Stimulated activated memory B cell treated with anti-CD40 and anti-IgM and Interleukin-4, amounts not matched to agents 10 μg/mL and 1 μg/mL and 100 μg/mL, for 72 hours (primary cell): ENCODE results near the gene SPATA13.
"Not testable (repeated sequence)": the region's sequence is repeated elsewhere in the genome, so short reads cannot be mapped to it uniquely, and the experiment has no call there.

ENCODE experiments used
- ATAC-seq: fragments of 150-1000 bp; cut with Tn5 transposase; 2 replicates; pipeline ENCODE4 v1.10.0; 2021
- H3K27ac Mint-ChIP-seq: one replicate; pipeline ENCODE4 v1.8.0; 2022; ENCODE audit warnings: mild to moderate bottlenecking, mixed read lengths
- H3K27me3 Mint-ChIP-seq: one replicate; pipeline ENCODE4 v1.8.0; 2022; ENCODE audit warnings: mixed read lengths
- H3K36me3 Mint-ChIP-seq: one replicate; pipeline ENCODE4 v1.8.0; 2022; ENCODE audit warnings: mixed read lengths
- H3K4me1 Mint-ChIP-seq: one replicate; pipeline ENCODE4 v1.8.0; 2022; ENCODE audit warnings: mixed read lengths
- H3K4me3 Mint-ChIP-seq: one replicate; pipeline ENCODE4 v1.8.0; 2022; ENCODE audit warnings: mild to moderate bottlenecking, moderate library complexity, mixed read lengths
- H3K9me3 Mint-ChIP-seq: one replicate; pipeline ENCODE4 v1.8.0; 2022; ENCODE audit warnings: mixed read lengths

The SPATA13 gene

GRCh38 chr13:24292481-24292880, 132.0 kb downstream of the SPATA13 start:
- peaks cover 74% of the 10 kb centered on the region for H3K36me3 Mint-ChIP-seq
- no peaks in the 10 kb centered on the region for H3K4me1 Mint-ChIP-seq
- H3K27ac Mint-ChIP-seq = no peak overlapping the region
- ATAC-seq = no peak
- no peaks in the 10 kb centered on the region for H3K9me3 Mint-ChIP-seq
- no peak overlapping the region for H3K4me3 Mint-ChIP-seq
- no peaks in the 10 kb centered on the region for H3K27me3 Mint-ChIP-seq

GRCh38 chr13:24293746-24294145, 133.2 kb downstream of the SPATA13 start:
- no peaks in the 10 kb centered on the region for H3K4me1 Mint-ChIP-seq
- no peaks in the 10 kb centered on the region for H3K27me3 Mint-ChIP-seq
- H3K4me3 Mint-ChIP-seq = no peak overlapping the region
- H3K27ac Mint-ChIP-seq = no peak overlapping the region
- no peak for ATAC-seq
- H3K9me3 Mint-ChIP-seq = no peaks in the 10 kb centered on the region
- peaks cover 77% of the 10 kb centered on the region for H3K36me3 Mint-ChIP-seq

DNA sequence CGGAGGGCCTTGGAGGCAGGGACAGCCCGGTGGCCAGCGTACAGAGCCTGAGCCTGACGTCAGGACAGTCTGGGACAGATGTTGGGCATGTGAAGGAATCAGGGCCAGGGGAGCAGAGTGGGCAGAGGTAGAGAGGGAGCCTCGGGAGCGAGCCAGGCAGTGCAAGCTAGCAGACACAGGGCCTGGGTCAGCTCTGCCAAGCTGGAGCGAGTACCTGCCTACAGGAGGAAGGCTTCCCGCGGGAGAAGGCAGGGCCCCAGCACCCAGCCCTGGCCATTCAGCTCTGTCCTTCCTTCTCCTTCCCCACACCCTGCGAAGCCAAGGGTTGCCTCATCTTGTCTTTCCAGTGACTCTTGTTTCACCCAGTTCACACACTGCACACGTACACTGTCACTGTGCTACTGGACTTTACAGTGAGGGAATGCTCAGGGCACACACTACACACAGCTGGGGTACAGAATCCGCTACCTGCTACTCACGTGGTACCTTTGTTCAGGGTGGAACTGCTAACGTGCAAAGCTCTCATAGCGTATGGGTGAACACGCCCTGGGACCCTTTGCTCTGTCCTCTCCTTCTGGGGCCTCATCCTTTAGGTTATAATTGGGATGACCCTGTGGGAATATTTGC, 139.1 kb downstream of the SPATA13 start:
- Mint-ChIP-seq H3K36me3 (peaks cover 80% of the 10 kb centered on the region), H3K9me3 (no peaks in the 10 kb centered on the region), H3K4me1 (no peaks in the 10 kb centered on the region), H3K27ac (no peak overlapping the region), H3K27me3 (no peaks in the 10 kb centered on the region), H3K4me3 (no peak overlapping the region)
- ATAC-seq = no peak

- ATAC-seq = no peak
- H3K4me1 Mint-ChIP-seq = no peaks in the 10 kb centered on the region
- no peak overlapping the region for H3K4me3 Mint-ChIP-seq
- H3K36me3 Mint-ChIP-seq = peaks cover 75% of the 10 kb centered on the region
- no peak overlapping the region for H3K27ac Mint-ChIP-seq
- no peaks in the 10 kb centered on the region for H3K27me3 Mint-ChIP-seq
- H3K9me3 Mint-ChIP-seq = no peaks in the 10 kb centered on the region
Observed at GRCh38 chr13:24301434-24301833, 140.9 kb downstream of the SPATA13 start.

- H3K4me3 Mint-ChIP-seq = no peak overlapping the region
- no peaks in the 10 kb centered on the region for H3K9me3 Mint-ChIP-seq
- H3K4me1 Mint-ChIP-seq = no peaks in the 10 kb centered on the region
- no peak overlapping the region for H3K27ac Mint-ChIP-seq
- H3K36me3 Mint-ChIP-seq = peaks cover 70% of the 10 kb centered on the region
- no peak for ATAC-seq
- no peaks in the 10 kb centered on the region for H3K27me3 Mint-ChIP-seq
Observed at GRCh38 chr13:24301911-24302310, 141.4 kb downstream of the SPATA13 start.

DNA sequence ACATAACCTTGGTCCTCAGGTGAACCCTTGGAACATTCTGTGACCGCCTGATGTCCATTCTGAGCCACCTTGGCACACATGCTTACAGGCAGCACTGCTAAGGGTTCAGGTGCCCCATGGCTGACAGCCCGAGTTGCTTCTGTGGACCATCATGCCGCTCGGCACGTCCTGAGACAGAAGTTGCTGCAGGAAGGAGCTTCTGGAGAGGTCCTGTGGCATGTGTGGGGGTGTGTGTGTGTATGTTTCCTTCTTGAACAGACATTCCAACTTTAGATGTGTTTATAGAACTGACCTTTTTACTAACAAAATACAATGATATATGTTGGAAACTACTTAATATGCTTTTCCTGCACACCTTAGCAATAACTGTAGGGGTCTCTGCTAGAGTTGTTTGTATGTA, 144.1 kb downstream of the SPATA13 start:
- H3K27ac Mint-ChIP-seq = no peak overlapping the region
- no peaks in the 10 kb centered on the region for H3K27me3 Mint-ChIP-seq
- H3K4me1 Mint-ChIP-seq = no peaks in the 10 kb centered on the region
- no peak for ATAC-seq
- H3K4me3 Mint-ChIP-seq = no peak overlapping the region
- H3K36me3 Mint-ChIP-seq = peaks cover 46% of the 10 kb centered on the region
- H3K9me3 Mint-ChIP-seq = no peaks in the 10 kb centered on the region

DNA sequence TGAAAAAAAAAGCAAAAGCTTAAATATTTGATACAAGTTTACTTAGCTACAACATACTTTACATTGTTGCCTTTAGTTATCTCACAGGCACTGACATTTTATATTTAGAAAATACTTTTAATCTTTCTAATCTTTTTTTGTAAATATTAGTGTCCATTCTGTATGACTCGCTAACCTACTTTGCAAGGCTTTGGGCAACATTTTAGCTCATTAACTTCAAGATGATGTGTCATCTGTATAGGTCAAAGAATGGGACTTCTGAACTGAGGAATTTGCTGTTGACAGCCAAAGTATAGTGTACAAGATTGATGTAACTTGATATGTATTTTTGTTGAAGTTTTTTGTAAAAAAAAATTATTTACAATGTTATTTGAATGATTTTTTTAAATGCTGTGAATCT, 146.1 kb downstream of the SPATA13 start:
- H3K4me3 Mint-ChIP-seq = no peak overlapping the region
- ATAC-seq = no peak
- H3K36me3 Mint-ChIP-seq = peaks cover 26% of the 10 kb centered on the region
- H3K9me3 Mint-ChIP-seq = no peaks in the 10 kb centered on the region
- no peak overlapping the region for H3K27ac Mint-ChIP-seq
- peaks cover under 1% of the 10 kb centered on the region for H3K27me3 Mint-ChIP-seq
- H3K4me1 Mint-ChIP-seq = no peaks in the 10 kb centered on the region

DNA sequence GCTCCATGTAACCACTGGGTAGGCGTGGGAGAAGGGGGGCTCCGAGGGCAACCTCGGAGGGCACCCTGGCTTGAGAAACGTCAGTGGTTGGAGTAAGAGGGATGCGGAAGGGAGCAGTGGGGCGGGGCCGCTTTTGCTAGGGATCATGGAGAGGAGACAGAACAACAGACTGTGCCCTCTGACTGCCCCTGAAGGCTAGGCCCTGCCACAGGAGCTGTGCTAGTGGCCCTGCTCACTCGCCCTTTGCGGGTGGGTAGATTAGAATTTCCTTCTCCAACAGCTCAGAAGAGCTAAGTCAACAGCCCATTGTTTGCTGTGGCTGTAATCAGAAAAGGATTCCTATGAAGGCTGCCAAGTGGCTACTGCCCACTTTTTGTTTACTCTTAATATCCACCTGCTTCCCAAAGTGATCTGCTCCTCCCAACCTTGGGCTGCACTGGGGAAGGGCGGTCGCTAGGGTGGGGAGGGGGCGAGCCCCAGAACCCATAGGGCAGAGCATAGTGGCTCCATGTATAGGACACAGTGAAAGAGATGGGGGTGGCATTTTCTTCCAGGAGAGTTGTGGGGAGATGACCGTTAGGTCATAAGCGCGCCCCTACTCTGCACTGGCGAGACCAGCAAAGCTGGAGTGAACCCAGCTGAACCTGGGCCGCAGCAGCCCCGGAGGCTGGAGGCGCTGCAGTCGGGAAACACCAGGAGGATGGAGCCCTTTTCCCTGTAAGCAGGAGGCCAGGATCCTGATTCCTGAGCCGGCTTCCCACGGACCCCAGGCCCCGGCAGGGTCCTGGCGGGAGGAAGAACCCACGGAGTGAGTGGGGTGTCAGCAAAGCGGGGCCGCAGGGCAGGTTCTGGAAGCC, 146.9 kb downstream of the SPATA13 start:
- H3K27me3 Mint-ChIP-seq = peaks cover 8% of the 10 kb centered on the region
- H3K9me3 Mint-ChIP-seq = no peaks in the 10 kb centered on the region
- ATAC-seq = no peak
- H3K4me1 Mint-ChIP-seq = no peaks in the 10 kb centered on the region
- no peak overlapping the region for H3K27ac Mint-ChIP-seq
- H3K4me3 Mint-ChIP-seq = no peak overlapping the region
- H3K36me3 Mint-ChIP-seq = peaks cover 20% of the 10 kb centered on the region

DNA sequence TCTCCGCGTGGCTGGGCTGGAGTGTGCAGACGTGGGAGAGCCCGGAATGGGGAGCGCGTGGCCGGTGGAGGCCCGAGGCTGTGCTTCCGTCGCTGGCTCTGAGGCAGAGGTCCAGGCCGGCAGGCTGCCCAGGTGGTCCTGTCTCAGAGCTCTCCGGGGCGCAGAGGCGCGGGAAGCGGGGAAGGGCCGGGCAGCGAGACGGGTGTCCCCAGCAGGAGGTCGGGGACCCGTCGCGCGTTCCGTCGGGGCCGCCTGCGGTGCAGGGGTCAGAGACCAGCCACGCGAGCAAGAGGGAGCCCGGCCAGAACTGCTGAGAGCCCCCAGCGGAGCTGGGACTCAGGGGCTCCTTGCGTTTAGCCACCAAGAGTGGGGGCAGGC, 147.5 kb downstream of the SPATA13 start:
- H3K36me3 Mint-ChIP-seq = peaks cover 17% of the 10 kb centered on the region
- H3K4me3 Mint-ChIP-seq = no peak overlapping the region
- peaks cover 9% of the 10 kb centered on the region for H3K27me3 Mint-ChIP-seq
- no peak overlapping the region for H3K27ac Mint-ChIP-seq
- H3K9me3 Mint-ChIP-seq = no peaks in the 10 kb centered on the region
- peak; percentile 56 for ATAC-seq
- no peaks in the 10 kb centered on the region for H3K4me1 Mint-ChIP-seq

DNA sequence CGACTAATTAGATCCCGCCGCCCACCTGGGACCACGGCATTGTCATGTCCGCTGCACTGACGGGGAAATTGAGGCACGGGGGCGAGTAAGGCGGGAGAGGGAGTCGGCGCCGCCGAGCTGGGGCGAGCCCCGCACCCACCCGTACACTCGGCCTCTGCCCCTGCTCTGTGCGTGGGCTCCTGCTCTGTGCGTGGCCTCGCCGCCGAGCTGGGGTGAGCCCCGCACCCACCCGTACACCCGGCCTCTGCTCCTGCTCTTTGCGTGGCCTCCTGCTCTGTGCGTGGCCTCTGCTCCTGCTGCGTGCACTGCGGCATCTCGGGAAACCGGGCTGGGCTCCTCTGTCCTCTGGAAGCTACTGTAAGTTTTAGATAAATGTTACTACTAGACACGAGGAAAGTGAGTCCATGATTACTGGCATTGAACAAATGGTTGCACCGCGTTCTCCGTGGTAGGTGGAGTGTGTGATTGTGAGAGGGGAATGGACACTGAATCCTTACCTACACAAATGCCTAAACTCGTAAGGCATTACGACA, 148.0 kb downstream of the SPATA13 start:
- Mint-ChIP-seq H3K9me3 (no peaks in the 10 kb centered on the region), H3K27ac (no peak overlapping the region), H3K4me3 (no peak overlapping the region), H3K27me3 (peaks cover 9% of the 10 kb centered on the region), H3K36me3 (peaks cover 12% of the 10 kb centered on the region), H3K4me1 (no peaks in the 10 kb centered on the region)
- peak; percentile 29 for ATAC-seq

DNA sequence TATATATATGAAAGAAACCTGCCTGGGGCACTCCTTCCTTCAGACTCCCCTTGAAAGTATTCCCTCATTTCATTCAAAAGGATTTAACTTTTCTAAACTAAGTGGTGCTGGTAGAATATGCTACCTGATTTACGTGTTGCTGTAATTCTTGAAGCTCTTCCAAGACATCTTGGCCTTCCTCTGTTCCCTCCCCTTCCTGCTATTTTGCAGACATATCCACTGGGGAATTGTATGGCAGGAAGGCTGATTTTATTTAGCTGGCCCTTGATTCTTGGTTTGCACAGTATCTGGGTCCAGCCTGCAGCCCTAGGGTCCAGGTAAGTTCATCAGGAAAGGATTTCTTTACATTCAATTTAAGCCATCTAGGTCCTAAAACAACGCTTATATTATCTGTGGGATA, 148.8 kb downstream of the SPATA13 start, which contains the start of gene C1QTNF9:
Gene C1QTNF9 (plus strand): TSS at position 281 of the 400 bp plus-strand sequence. CDS start 6,424 bp downstream, outside the sequence.
- ATAC-seq, H3K4me3 Mint-ChIP-seq, H3K4me1 Mint-ChIP-seq, H3K27ac Mint-ChIP-seq, H3K9me3 Mint-ChIP-seq, H3K27me3 Mint-ChIP-seq: not testable (repeated sequence)
- peaks cover 11% of the 10 kb centered on the region for H3K36me3 Mint-ChIP-seq

DNA sequence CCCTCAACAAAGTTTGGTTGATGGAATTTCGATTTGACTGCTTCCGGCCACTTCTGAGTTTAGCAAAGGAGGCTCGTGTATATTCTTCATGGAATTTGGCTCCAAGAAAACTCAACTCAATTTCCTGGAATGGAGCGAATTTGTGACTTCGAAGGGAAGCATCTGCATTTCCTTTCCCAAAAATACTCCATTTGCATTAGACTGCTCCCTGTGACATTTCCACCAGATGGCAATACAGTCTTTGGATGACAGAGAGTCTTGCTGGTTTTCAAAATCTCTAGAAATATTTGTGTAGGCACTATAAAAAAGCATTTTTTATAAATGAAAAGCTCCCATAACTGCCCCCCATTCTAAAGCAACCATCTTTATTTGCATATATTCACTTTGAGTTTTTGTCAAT, 152.9 kb downstream of the SPATA13 start:
- no peak for ATAC-seq
- H3K4me1 Mint-ChIP-seq = no peaks in the 10 kb centered on the region
- H3K27me3 Mint-ChIP-seq = peaks cover 9% of the 10 kb centered on the region
- H3K9me3 Mint-ChIP-seq = no peaks in the 10 kb centered on the region
- no peaks in the 10 kb centered on the region for H3K36me3 Mint-ChIP-seq
- no peak overlapping the region for H3K27ac Mint-ChIP-seq
- H3K4me3 Mint-ChIP-seq = no peak overlapping the region

- H3K4me1 Mint-ChIP-seq, H3K27ac Mint-ChIP-seq, H3K4me3 Mint-ChIP-seq, H3K9me3 Mint-ChIP-seq, H3K36me3 Mint-ChIP-seq: not testable (repeated sequence)
- ATAC-seq = peak; percentile 15
- H3K27me3 Mint-ChIP-seq = peaks cover 14% of the 10 kb centered on the region
Observed at GRCh38 chr13:24317835-24318234, 157.3 kb downstream of the SPATA13 start.

DNA sequence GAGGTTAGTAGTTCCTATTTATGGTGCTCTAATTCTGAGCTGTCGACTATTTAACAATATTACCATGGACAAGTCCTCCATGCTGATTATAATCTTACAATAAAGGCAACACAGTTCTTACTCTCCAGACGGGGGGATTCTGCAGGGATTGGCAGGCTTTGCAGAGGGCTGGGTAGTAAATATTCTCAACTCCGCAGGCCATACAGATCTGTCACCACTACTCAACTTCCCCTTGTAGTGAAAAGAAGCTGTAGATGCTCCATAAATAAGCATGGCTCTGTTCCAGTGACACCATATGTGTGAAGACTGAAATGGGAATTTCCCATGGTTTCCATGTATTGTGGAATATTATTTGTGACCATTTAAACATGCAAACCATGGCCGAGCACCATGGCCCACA, 158.4 kb downstream of the SPATA13 start:
- not testable (repeated sequence) for ATAC-seq, H3K27ac Mint-ChIP-seq, H3K4me1 Mint-ChIP-seq, H3K36me3 Mint-ChIP-seq, H3K9me3 Mint-ChIP-seq, H3K4me3 Mint-ChIP-seq
- H3K27me3 Mint-ChIP-seq = peaks cover 25% of the 10 kb centered on the region

GRCh38 chr13:24319641-24320040, 159.1 kb downstream of the SPATA13 start:
- H3K4me1 Mint-ChIP-seq, H3K36me3 Mint-ChIP-seq, H3K27ac Mint-ChIP-seq, H3K9me3 Mint-ChIP-seq, ATAC-seq, H3K4me3 Mint-ChIP-seq: not testable (repeated sequence)
- peaks cover 28% of the 10 kb centered on the region for H3K27me3 Mint-ChIP-seq

- ATAC-seq, H3K9me3 Mint-ChIP-seq, H3K27ac Mint-ChIP-seq, H3K36me3 Mint-ChIP-seq, H3K4me3 Mint-ChIP-seq, H3K4me1 Mint-ChIP-seq: not testable (repeated sequence)
- H3K27me3 Mint-ChIP-seq = peaks cover 36% of the 10 kb centered on the region
Observed at GRCh38 chr13:24321416-24321815, 160.9 kb downstream of the SPATA13 start.
